Measurements from ENCODE around the gene CAV1. TPM values are rescaled to one million over a fixed set of nuclear protein-coding genes. Genes with fewer than 3 reads are reported as not detected.
A peak's percentile ranks its signal among the peaks of the same experiment; 100 is the strongest.

CAV1 gene
- total RNA-seq, 1 donor from 2014 or later: 298 TPM

GRCh38 chr7:116557066-116557585, 32.3 kb downstream of the CAV1 start:
- no peak for DNase-seq (ENCODE audit: low spot score)

GRCh38 chr7:116557901-116558300, 33.1 kb downstream of the CAV1 start:
- DNase-seq (ENCODE audit: low spot score): no peak

GRCh38 chr7:116560021-116560970, 35.5 kb downstream of the CAV1 start:
- DNase-seq (ENCODE audit: low spot score): no peak

- no peak for DNase-seq (ENCODE audit: low spot score)
Measured at GRCh38 chr7:116561697-116562483, 37.1 kb downstream of the CAV1 start.

- no peak for DNase-seq (ENCODE audit: low spot score)
Measured at GRCh38 chr7:116562529-116563121, 37.8 kb downstream of the CAV1 start.

GRCh38 chr7:116565981-116566380, 41.1 kb downstream of the CAV1 start:
- no peak for DNase-seq (ENCODE audit: low spot score)

GRCh38 chr7:116566666-116567065, 41.8 kb downstream of the CAV1 start:
- no peak for DNase-seq (ENCODE audit: low spot score)

GRCh38 chr7:116569737-116570136, 44.9 kb downstream of the CAV1 start:
- no peak for DNase-seq (ENCODE audit: low spot score)

GRCh38 chr7:116570306-116570705, 45.5 kb downstream of the CAV1 start:
- DNase-seq (ENCODE audit: low spot score): no peak

- peak; percentile 70 for DNase-seq (ENCODE audit: low spot score)
Measured at GRCh38 chr7:116571037-116571436, 46.2 kb downstream of the CAV1 start.

GRCh38 chr7:116571552-116571951, 46.7 kb downstream of the CAV1 start:
- DNase-seq (ENCODE audit: low spot score): no peak

- DNase-seq (ENCODE audit: low spot score): no peak
Measured at GRCh38 chr7:116572036-116572435, 47.2 kb downstream of the CAV1 start.

GRCh38 chr7:116573541-116573940, 48.7 kb downstream of the CAV1 start:
- no peak for DNase-seq (ENCODE audit: low spot score)

- no peak for DNase-seq (ENCODE audit: low spot score)
Measured at GRCh38 chr7:116574025-116574822, 49.4 kb downstream of the CAV1 start.

GRCh38 chr7:116575853-116576252, 51.0 kb downstream of the CAV1 start:
- no peak for DNase-seq (ENCODE audit: low spot score)

GRCh38 chr7:116576350-116577319, 51.8 kb downstream of the CAV1 start:
- DNase-seq (ENCODE audit: low spot score): peak; percentile 53

- no peak for DNase-seq (ENCODE audit: low spot score)
Measured at GRCh38 chr7:116577320-116577871, 52.6 kb downstream of the CAV1 start.

GRCh38 chr7:116578526-116578925, 53.7 kb downstream of the CAV1 start:
- DNase-seq (ENCODE audit: low spot score): no peak

GRCh38 chr7:116579322-116579721, 54.5 kb downstream of the CAV1 start:
- DNase-seq (ENCODE audit: low spot score): no peak

GRCh38 chr7:116579835-116580234, 55.0 kb downstream of the CAV1 start:
- no peak for DNase-seq (ENCODE audit: low spot score)

Measured in umbilical cord (tissue), 2 donors.